ENCODE measurements around the gene KITLG.

- TF ChIP-seq CTCF (IDR thresholded peaks at IDR 0.05) (no peak), POLR2A (IDR thresholded peaks at IDR 0.05) (no peak)
Measured at GRCh38 chr12:88496429-88496828, 83.8 kb downstream of the KITLG start.
